NCI-H510A (cell line): Measurements from ENCODE around the gene BCAS4.

Source experiments
- DNase-seq: peaks from one replicate; lab custom pipeline; 2025; lab: John Stamatoyannopoulos, UW

BCAS4 gene

DNA sequence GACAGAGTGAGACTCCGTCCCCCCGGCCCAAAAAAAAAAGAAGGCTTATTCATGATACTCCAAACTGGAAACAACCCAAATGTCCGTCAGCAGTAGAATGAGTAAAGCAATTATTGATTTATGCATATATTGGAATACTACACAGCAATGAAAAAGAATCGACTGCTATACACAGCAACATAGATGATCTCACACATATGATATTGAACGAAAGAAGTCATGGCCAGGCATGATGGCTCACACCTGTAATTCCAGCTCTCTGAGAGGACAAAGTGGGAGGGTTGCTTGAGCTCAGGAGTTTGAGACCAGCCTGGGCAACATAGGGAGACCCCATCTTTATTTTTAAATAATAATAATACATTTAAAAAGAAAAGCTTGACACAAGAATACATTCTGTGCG is 28.5 kb downstream of the BCAS4 start:
- DNase-seq, result no peak

DNA sequence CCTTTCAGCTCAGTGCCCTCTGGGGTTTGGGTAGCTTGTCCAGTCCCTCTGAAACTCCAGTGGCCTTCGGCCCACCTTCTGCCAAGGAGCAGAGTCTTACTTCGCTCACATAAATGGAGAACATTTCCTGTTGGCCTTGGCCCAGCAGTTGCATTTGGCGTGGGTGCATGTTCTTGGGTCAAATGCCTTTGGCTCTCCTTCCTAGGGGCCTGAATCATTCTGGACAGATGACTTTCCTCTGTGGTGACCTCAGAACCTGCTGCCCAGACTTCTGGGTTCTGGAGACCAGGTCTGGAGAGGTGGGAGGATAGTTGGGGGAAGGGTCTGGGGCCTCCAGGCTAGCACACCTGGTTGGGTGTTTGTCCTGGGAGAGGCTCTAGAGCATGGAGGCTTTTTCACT is 29.3 kb downstream of the BCAS4 start:
- no peak for DNase-seq

DNA sequence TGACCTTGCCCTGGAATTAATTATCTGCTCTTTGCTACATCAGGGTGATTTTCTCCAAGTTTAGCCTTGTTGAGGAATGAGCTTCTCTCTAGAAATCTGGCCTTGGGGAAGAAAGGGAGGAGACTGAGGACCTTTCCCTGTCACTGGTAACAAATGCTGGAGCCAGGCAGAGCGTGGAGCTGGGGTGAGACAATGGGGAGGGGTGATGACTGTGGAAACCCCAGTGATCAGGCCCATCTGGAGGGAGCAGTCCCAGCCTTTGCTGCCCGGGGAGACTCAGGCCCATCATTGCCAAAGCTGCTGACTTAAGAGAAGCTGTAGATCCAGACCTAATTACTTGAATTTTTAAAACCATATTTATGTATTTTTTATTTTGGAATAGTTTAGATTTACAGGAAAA is 31.3 kb downstream of the BCAS4 start:
- DNase-seq, result no peak

DNA sequence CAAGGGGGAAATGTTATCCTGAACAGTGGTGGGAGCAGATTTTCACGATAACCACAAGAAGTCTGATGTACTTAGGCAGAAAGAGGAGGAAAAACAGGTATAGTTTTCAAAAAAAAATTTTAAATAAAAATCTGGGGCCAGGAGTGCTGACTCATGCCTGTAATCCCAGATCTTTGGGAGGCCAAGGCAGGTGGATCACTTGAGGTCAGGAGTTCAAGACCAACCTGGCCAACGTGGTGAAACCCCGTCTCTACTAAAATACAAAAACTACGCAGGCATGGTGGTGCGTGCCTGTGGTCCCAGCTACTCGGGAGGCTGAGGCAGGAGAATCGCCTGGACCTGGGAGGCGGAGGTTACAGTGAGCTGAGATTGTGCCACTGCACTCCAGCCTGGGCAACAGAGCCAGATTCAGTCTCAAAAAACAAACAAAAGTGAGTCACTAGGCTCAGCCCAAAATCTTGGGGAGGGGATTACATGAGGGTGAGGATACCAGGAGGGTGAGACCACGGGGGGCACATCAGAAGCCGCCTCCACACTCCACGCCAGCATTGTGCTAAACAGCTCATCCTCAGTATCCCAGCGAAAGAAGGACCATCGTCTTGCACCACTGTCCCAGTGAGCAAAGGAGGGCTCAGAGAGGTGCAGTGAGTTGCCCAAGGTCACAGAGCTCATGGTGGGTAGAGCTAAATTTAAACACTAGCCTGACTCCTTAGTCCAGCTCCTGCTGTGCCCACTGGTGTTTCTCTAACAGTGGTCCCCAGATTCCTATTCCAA is 33.7 kb downstream of the BCAS4 start:
- DNase-seq, result no peak

DNA sequence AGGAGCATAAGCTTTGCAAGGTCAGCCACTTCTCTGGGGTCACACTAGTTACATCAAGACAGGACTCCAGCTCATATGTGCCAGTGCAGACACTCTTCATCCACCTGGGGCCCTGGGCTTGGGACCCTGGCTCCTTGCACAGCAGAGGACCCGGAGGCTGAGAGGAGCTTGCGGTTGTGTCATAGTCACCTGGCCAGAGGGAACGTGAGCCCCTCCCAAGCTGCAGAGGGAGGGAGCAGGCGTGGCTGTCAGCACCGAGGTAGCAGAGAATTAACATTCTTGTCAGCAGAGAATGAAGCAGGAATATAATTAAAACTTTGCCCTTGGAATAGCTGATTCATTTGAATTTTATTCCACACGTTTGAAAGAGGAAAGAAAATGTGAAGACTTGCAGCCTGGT is 36.8 kb downstream of the BCAS4 start:
- DNase-seq, result no peak

DNA sequence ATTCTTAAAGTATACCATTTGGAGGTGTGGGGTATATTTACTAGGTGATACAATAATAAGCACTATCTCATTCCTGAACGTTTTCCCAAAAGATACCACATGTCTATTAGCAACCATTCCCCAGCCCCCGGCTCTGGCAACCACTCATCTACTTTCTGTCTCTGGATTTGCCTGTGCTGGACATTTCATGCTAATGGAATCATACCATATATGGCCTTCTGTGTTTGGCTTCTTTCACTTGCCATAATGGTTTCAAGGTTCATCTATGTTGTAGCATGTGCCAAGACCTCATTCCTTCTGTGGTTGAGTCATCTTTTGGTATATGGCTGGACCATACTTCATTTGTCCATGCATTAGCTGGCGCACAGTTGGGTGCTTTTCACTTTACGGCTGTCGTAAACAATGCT is 39.7 kb downstream of the BCAS4 start:
- no peak for DNase-seq

DNA sequence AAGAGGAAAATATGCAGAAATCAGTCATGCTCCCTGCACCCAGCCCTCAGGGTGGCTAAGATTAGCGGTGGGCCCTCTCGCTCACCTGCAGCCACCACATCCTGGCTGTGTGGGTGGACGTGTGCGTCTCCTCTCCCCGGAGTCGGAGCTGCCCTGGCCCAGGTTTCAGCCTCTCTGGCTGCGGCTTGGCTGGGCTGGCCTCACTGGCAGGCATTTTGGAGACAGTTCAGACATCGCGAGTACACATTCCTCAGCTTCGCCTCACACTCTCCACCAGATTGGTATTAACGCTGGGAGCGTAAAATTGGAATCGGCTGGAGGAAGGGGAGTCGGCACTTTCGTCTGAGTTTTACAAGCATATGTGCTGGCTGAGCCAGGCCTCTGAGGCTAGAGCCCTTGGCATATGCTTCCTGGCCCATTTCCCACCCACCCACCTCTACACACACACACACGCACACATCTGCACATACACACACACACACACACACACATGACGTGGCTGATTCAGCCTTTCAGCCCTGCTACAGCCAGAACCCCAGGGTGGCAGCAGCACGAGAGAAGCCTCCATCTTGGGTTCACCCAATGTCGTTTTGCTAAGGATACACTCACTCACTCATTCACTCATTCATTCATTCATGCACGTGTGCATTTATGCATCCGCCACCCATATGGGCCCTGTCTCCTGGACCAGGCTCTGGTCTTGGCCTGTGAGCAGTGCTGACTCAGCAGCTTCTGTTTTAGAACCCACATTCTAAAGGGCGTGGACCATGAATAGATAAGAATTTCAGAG is 42.9 kb downstream of the BCAS4 start:
- no peak for DNase-seq

DNA sequence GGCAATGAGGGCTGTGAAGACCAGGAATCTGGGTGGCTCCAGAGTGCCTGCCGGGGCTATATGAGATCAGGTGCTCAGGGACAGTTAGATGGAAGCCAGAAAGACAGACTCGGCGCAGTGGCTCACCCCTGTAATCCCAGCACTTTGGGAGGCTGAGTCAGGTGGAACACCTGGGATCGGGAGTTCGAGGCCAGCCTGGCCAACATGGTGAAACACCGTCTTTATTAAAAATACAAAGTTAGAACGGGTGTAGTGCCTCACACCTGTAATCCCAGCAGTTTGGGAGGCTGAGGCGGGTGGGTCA is 43.4 kb downstream of the BCAS4 start:
- DNase-seq, result no peak

DNA sequence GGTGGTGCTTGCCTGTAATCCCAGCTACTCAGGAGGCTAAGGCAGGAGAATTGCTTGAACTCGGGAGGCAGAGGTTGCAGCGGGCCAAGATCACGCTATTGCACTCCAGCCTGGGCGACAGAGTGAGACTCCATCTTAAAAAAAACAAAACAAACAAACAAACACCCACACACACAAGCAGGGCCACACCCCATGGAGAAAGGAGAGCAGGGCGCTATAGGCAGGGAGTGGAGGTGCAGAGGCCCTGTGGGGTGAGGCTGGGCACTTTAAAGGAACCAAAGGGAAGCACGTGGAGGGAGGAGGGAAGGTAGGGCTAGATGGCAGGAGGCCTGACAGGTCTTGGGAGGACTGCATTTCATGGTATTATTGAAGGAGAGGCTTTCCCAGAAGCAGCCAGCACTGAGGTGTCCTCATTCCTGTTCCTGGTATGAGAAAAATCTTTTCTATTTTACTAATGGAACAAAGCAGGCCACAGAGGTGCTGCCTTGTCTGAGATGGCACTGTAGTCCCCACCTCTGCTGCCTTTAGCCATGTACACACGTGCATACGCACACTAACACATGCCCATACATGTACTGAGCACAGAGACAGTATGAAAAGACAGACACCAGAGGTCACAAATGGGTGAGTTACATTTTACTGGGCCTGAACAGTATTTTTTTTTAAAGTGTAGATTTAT is 44.0 kb downstream of the BCAS4 start:
- DNase-seq, result no peak

DNA sequence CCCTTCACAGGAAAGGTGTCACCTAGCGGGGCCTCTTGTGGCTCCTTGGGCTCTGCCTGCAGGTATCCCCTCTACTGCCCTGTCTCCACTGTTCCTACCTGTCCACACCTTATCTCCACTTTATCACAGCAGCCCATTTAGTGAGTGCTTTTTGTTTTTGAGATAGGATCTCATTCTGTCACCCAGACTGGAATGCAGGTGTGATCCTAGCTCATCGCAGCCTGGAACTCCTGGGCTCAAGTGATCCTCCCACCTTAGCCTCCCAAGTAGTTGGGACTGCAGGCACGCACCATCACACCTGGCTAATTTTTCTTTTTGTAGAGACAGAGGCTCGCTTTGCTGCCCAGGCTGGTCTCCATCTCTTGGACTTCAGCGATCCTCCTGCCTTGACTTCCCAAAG is 48.0 kb downstream of the BCAS4 start:
- no peak for DNase-seq

DNA sequence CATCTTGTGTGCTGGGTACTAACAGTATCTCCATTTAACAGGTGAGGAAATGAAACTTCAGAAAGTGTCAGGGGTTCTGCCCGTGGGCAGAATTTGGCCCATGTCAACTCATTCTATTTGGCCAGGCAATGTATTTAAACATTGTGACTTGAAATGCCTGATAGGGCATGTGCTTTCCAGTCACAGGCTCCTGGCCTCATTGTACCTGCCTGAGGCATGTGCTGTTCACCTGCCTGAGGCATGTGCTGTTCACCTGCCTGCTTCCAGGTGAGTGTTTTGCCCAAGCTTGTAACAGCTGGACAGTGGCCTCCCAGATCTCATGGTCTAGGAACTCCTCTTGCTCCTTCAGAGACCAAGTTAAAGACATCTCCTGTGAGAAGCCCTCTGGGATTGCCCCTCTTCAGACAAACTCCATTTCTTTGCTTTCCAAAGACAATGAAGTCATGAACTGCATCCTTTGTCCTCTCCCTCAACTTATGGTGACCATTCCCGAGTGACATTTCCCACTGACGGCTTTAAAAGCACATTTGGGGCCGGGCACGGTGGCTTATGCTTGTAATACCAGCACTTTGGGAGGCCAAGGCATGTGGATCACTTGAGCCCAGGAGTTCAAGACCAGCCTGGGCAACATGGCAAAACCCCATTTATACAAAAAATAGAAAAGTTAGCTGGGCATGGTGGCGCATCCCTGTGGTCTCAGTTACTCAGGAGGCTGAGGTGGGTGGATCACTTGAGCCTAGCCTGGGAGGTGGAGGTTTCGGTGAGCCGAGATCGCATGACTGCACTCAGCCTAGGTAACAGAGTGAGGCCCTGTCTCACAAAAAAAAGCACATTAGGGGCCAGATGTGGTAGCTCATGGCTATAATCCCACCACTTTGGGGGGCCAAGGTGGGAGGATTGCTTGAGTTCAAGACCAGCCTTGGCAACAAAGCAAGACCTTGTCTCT is 48.7 kb downstream of the BCAS4 start:
- DNase-seq, result no peak

DNA sequence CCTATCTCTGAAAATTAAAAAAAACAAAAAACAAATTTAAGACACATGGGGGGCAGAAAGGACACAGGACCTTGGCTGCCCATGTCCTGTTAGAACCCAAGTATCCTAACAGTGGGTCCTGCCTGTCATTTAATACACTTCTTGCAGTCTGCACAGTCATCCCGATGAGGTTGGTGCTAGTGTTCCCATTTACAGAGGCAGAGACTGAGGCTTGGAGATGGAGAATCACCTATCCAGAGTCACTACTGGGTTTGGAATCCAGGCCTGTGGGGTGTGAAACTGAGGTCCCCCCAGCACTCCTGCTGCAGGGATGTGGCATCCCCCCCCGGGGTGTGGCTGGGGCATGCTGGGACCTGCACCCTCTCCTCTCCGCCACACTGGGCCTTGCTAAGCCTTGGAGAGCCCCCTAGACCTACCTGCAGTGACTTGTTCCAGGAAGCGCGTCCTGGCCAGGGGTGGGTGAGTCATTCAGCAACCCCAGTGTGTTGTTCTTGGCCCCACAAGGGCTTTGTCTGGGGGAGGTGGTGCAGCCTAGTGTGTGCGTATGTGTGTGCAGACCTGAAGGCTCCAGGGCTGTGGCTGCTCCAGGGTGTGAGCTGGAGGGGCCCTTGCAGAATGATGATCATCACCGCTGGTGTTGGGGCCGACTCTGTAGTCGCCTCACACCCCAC is 49.7 kb downstream of the BCAS4 start:
- no peak for DNase-seq

DNA sequence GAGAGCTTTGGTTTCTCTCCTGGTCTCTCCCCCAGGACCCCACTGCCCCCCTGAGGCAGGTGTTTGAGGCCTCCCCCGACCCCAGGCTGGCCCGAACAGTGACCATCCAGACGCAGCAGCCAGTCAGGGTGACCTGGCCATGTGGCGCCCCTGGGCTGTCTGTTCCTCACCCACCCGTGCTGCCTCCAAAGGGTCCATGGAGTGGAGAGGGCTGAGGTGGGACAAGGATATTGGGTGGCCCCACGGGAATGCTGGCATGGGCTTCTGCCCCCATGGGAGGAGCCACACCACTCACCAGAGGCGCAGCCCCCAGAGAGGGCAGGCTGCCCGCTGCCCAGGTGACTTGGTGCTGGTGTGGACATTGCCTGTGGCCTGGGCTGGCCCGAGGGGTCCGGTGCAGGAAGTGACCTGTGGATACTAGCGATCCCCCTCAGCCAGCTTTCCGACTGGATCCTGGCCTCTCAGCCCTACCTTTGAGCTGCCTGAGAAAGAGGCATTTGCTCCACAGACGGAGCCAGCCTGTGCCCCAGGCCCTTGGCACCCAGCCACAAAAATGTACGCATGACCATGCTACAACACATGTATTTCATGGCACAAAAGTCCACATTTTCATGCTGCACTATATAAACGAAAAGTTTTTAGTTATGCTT is 50.8 kb downstream of the BCAS4 start:
- no peak for DNase-seq

DNA sequence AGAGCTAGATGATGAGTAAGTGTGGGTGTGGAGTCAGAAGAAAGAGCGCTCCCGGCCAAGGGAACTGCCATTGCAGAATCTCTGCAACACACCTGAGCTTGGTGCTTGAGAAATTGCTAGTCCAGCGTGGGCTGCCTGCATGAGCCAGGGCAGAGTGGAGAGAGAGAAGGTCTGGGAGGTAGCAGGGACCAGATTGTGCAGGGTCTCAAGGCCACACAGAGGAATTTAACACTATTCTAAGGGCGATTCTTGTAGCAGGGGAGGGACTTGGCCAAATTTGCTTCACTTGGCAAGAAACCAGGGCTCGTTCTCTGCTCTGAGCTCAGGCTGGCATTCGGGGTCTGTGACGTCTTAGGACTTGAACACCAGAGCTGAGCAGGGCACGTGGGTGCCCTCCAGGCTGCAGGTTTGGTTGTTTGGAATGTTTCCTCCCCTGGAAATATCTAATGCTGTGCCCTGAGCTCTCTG is 53.5 kb downstream of the BCAS4 start:
- DNase-seq, result no peak

DNA sequence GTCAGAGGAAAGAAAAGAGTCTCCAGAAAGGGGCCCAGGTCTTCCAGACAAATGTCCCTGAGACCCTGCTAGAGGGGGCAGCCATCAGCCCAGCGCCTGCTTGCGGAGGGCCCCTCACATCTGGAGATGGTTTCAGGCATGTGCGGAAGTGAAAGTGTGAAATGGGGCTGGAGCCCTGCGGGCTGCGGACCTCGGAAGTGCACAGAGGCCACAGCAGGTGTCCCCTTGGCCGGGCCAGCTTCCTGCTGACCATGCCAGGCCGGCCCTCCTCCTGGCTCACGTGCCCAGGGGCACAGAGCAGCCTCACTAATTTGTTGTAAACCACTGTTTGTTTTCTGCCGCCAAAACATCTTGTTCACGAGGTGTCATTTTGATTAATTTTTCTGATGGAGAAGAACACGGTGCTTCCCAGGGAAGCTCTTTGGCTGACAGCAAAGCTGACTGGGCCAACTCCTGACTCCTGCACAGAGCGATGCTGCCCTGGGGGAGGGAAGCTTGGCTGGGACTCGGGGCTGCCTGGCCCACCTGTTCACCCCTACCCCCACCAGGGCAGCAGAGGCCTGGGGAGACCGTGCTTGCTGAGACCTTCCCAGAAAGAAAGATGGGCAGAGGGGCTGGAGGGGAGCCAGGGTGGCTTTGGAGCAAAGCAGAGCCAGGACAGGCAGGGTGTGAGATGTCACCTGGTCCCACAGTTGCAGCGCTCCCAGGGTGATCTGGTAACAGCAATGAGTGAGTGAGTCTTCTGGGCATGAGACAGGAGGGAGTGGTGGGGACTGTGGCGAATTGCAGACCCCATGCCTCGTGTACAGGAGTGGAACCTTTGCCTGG is 54.2 kb downstream of the BCAS4 start:
- DNase-seq, result no peak

DNA sequence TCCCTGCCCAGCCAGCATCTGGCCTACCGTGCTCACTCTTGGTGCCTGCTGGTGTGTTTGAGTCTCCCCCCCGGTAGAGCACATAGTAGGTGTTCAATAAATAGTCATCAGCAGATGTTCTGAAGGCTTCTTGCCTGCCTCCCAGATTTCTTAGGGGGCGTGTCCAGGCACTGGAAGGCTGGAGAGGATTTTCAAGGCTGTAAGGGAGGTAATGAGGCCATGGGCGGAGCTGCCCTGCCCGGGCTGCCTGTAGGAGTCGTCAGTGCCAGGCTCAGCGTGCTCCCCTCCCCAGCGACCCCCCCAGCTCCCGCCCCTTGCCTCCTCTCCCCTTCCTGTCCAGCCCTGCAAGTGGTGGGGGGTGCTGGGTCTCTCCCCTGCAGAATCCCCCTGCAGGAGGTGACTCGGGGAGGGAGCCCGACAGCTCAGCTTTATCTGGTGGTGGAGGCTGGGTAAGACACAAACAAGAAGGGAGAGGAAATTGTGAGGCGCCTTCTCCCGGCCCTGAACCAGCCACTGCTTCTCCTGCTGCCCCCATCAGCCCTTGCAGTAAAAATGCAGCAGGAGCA is 55.9 kb downstream of the BCAS4 start:
- no peak for DNase-seq

DNA sequence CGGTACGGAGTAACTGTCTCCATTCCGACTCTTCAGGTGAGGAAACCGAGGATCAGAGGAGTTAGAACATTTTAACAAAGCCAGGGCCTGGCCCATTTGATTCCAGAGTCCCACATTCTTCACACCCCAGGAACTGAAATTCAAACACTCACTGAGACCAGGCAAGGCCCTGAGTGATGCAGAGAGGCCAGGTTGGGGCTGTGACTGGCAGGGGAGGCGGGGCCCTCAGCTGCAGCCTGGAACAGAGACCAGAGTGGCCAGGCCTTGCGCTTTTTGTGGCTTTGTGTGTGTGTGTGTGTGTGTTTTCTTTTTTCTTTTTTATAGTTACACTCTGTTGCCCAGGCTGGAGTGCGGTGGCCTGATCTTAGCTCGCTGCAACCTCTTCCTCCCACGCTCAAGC is 57.2 kb downstream of the BCAS4 start:
- DNase-seq, result no peak

DNA sequence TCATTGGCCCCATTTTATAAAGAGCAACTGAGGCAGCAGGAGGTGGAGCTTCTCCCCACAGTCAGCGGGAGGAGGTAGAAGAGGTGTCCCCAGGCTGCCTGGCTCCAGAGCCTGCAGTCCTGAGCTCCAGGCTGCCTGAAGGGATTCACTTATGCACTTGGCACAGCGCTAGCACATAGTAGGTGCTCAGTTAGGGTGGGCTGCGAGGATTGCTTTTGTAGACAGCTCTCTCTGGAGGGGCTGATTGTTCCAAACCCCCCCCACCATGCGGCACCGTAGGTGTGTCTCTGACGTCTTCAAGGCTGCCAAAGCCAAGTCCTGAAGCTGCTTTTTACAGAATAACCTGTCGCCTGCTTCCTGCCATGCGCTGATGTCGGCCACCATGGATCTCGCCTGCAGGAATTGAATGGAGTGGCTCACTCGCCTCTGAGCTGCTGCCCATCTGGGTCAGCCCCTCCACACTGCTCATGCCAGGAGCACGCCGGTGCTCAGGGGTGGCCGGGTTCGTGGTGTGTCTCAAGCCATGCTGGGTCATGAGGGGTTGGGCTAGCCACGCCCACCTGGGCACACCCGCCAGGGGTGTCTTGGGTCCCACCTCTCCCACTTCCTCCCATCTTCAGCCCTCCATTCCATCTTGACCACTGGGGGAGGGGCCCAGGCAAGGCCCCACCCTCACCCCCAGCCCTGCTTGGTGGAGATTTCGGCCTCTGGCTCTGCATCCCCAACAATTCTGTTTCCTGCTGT is 59.8 kb downstream of the BCAS4 start:
- DNase-seq, result no peak
